Measurements from ENCODE around the gene SLC25A29. TPM values are rescaled to one million over a fixed set of nuclear protein-coding genes. Genes with fewer than 3 reads are reported as not detected.
"Not testable (repeated sequence)": the region's sequence is repeated elsewhere in the genome, so short reads cannot be mapped to it uniquely, and the experiment has no call there.

SLC25A29 gene
- total RNA-seq, 1 donor from 2014 or later = 15.9 TPM

DNA sequence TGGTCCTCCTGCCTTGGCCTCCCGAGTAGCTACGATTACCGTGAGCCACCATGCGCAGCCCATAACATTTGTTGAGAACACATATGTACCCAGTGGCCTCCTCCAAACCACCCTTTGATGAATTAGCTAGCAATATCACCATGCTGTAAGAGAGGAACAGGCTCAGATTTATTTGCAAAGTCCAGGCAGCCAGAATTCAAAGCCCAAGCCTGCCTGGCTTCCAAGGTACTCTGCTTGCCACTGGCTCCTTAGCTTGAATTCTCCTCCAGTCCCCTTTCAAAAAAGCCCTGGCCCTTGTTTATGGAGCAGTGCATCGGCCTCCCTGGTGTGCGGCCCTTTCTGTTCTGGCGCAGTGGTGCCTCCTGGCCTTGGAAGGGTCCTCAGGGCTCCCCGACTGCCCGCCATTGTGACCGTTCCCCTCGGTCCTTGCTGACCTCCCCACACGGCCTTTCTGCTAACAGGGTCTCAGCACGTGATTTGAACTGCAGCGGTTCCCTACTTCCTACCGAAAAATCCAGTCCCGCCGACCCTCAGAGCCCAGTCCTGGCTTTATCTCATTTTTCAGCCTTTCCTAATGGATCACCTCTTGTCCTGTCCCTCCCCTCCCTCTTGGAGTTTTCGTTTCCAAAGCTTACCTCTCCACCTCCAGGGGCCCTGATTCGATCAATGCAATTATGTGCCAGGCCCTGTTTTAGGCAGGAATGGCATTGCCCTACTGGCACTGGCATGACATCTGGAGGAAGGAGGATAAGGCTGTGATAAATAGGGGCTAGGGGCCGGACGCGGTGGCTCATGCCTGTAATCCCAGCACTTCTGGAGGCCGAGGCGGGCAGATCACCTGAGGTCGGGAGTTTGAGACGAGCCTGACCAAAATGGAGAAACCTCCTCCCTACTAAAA lies 22.0 kb downstream of the SLC25A29 start:
- DNase-seq (ENCODE audit: low spot score) = no peak
- intact Hi-C loops (cut with micrococcal nuclease) = no loop called here
- Mint-ChIP-seq H3K36me3 (ENCODE audit: low read depth) (peaks cover 6% of the 10 kb centered on the region), H3K9me3 (no peaks in the 10 kb centered on the region), H3K4me3 (peak overlapping the region; percentile 13), H3K4me1 (ENCODE audit: low read depth) (peaks cover 5% of the 10 kb centered on the region), H3K27ac (peak overlapping the region; percentile 31), H3K27me3 (ENCODE audit: insufficient read depth) (no peaks in the 10 kb centered on the region)

DNA sequence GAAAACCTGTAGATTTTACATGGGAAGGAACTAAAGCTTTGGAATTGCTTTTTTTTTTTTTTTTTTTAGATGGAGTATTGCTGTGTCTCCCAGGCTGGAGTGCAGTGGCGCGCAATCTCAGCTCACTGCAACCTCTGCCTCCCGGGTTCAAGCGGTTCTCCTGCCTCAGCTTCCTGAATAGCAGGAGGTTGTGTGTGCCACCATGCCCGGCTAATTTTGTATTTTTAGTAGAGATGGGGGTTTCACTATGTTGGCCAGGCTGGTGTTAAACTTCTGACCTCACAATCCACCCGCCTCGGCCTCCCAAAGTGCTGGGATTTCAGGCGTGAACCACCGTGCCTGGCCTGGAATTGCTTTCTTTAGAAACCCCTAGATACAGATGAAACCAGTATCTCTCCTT lies 22.8 kb downstream of the SLC25A29 start:
- H3K36me3 Mint-ChIP-seq (ENCODE audit: low read depth); H3K27me3 Mint-ChIP-seq (ENCODE audit: insufficient read depth); H3K4me3 Mint-ChIP-seq; intact Hi-C loops (cut with micrococcal nuclease); H3K27ac Mint-ChIP-seq; H3K9me3 Mint-ChIP-seq; DNase-seq (ENCODE audit: low spot score): not testable (repeated sequence)
- peaks cover 13% of the 10 kb centered on the region for H3K4me1 Mint-ChIP-seq (ENCODE audit: low read depth)

DNA sequence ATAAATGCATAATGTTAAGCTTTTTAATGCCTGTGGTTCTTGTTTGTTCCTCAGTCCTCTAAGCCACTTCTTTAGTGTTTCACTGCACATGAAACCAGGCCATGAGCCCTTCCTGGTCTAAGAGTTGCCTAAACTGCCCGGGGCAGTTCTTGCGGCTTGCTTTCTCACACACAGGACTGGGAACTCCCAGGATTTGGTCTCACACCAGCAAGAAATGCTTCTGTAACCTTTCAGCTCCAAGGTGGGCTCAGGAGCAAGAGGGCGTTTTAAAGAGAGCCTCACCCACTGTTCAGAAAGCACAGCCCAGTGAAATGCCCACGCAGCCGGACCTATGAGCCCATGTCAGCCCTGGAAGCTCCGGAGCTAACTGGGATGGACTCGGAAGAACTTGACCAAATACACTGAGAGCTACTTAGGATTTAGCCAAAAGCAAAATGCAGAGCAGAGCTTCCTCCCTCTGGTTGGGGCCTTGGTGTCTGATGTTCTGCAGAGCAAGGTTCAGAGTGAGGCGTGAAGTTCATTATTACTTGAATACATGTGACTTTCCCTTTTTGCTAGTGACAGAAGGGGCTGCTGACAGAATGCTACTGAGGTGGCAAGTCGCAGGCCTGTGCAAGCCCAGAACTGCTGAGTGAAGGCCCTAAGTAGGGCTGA lies 23.4 kb downstream of the SLC25A29 start:
- Mint-ChIP-seq H3K27me3 (ENCODE audit: insufficient read depth) (no peaks in the 10 kb centered on the region), H3K9me3 (no peaks in the 10 kb centered on the region), H3K27ac (peak overlapping the region; percentile 55), H3K4me3 (peak overlapping the region; percentile 15), H3K4me1 (ENCODE audit: low read depth) (peaks cover 17% of the 10 kb centered on the region), H3K36me3 (ENCODE audit: low read depth) (peaks cover 6% of the 10 kb centered on the region)
- intact Hi-C loops (cut with micrococcal nuclease) = no loop called here
- no peak for DNase-seq (ENCODE audit: low spot score)

DNA sequence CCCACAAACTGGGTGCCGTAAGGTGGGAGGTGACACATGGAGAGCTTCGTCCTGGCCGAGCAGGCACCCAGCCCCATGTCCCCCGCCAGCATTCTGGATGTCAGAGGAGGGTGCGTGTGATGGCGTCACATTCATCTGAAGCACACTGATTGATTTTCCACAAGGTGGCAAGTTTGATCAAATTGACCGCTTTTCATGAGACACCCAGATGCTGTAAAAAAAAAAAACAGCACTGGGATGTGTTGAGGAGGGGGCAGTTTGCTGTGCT lies 24.2 kb downstream of the SLC25A29 start:
- Mint-ChIP-seq H3K27me3 (ENCODE audit: insufficient read depth) (no peaks in the 10 kb centered on the region), H3K36me3 (ENCODE audit: low read depth) (peaks cover 9% of the 10 kb centered on the region), H3K4me3 (no peak overlapping the region), H3K9me3 (no peaks in the 10 kb centered on the region), H3K27ac (no peak overlapping the region), H3K4me1 (ENCODE audit: low read depth) (peaks cover 21% of the 10 kb centered on the region)
- intact Hi-C loops (cut with micrococcal nuclease) = no loop called here
- DNase-seq (ENCODE audit: low spot score) = no peak

DNA sequence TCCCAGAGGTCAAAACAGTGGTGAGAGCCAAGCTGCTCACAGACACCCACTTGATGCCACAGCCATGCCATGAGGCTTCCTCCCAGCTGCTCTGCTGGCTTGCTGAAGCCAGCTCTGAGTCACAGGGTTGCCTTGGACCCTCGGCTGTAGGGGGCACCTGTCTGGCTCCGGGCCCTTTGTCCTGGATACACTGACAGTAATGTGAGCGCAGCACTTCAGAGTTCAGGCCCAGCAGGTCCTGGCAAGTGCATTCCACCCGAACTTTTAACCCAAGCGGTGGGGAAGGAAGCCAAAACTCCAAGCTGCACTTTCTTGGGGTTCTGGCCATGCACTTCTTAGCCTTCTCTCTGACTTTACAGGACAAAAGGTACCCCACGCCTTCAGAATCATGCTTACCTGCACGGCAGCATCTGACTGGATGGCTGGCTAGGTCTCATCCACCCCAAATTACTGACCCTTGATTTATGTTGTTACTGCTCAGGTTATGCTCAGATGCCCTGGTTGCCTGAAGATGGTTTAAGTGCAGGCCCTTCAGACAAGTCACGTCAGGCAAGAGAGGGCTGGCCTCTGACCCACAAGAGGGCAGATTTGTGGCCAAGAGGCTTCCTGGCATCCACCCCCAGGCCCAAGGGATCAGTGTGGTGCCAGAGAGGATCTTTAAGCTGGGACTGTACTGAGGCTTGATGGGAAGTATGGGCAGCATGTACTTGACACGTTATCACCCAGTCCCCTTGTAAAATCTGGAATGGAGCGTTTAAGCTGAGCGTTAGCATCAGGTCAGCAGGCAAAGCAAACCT lies 24.8 kb downstream of the SLC25A29 start:
- H3K36me3 Mint-ChIP-seq (ENCODE audit: low read depth) = peaks cover 11% of the 10 kb centered on the region
- no peak for DNase-seq (ENCODE audit: low spot score)
- no peaks in the 10 kb centered on the region for H3K27me3 Mint-ChIP-seq (ENCODE audit: insufficient read depth)
- peak overlapping the region; percentile 12 for H3K27ac Mint-ChIP-seq
- no peak overlapping the region for H3K4me3 Mint-ChIP-seq
- H3K9me3 Mint-ChIP-seq = no peaks in the 10 kb centered on the region
- H3K4me1 Mint-ChIP-seq (ENCODE audit: low read depth) = peaks cover 21% of the 10 kb centered on the region
- intact Hi-C loops (cut with micrococcal nuclease) = no loop called here

DNA sequence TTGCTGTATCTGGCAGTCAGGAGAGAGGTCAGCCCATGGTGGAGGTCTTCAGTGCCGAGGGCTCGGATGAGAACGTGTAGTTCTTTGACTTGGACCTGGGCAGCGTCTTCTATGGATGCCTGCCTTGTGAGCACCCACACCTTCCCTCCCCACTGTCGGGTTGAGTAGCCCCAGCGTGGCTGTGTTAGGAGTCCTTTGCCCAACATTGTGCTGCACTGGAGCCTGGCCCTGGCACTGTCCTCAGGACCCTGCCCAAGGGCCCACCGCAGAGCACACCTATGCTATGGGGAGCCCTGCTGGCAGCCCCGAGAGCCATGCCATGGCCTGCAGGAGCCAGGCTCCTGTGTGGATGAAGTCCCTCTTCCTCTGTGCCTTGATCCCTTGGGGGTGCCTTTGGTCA lies 26.7 kb downstream of the SLC25A29 start:
- intact Hi-C loops (cut with micrococcal nuclease) = no loop called here
- Mint-ChIP-seq H3K36me3 (ENCODE audit: low read depth) (peaks cover 20% of the 10 kb centered on the region), H3K4me3 (no peak overlapping the region), H3K27me3 (ENCODE audit: insufficient read depth) (no peaks in the 10 kb centered on the region), H3K4me1 (ENCODE audit: low read depth) (peaks cover 24% of the 10 kb centered on the region), H3K9me3 (no peaks in the 10 kb centered on the region), H3K27ac (no peak overlapping the region)
- no peak for DNase-seq (ENCODE audit: low spot score)

DNA sequence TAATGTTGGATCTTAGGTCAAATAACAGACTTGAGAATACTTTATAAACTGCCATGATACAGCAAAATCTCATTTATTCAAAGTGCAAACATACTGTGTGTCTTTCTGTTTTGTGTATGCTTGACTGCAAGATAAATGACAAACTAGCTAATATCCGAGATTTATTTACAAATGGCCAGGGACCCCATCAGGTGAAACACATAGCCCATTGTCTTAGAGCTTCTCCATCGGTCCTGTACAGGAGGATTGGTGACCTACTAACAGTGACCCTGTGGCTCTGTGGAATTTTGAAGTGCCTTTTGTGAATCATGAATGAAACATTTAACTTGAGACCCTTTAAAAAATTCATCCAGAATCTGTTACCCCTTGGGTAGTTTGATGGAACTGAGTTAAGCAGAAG lies 27.1 kb downstream of the SLC25A29 start:
- no peak overlapping the region for H3K27ac Mint-ChIP-seq

DNA sequence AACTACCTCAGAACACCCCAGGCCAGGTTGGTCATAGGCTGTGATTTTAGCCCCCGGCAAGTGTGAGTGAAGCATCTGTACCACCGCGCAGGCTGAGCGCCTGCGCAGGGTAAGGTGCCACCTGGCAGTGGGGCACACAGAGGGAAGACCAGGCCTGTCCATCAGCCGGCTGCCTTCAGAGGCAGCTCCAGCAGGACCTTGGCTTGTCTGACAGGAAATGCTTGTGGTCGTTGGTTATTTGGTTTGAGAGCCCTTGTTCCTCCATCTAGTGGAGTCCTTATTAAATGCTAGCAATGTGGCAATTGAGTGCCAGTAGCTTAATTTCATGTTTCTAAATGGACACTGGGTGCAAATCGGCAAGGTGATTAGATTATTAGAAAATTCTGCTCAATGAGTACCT lies 27.5 kb downstream of the SLC25A29 start:
- H3K9me3 Mint-ChIP-seq = no peaks in the 10 kb centered on the region
- no peak overlapping the region for H3K4me3 Mint-ChIP-seq
- no peak overlapping the region for H3K27ac Mint-ChIP-seq
- peaks cover 20% of the 10 kb centered on the region for H3K36me3 Mint-ChIP-seq (ENCODE audit: low read depth)
- H3K27me3 Mint-ChIP-seq (ENCODE audit: insufficient read depth) = no peaks in the 10 kb centered on the region
- intact Hi-C loops (cut with micrococcal nuclease) = no loop called here
- peaks cover 24% of the 10 kb centered on the region for H3K4me1 Mint-ChIP-seq (ENCODE audit: low read depth)
- DNase-seq (ENCODE audit: low spot score) = no peak

More for the DNA sequence above, 27.1 kb downstream of the SLC25A29 start:
- Mint-ChIP-seq H3K4me3 (no peak overlapping the region), H3K36me3 (ENCODE audit: low read depth) (peaks cover 20% of the 10 kb centered on the region), H3K27me3 (ENCODE audit: insufficient read depth) (no peaks in the 10 kb centered on the region), H3K4me1 (ENCODE audit: low read depth) (peaks cover 24% of the 10 kb centered on the region), H3K9me3 (no peaks in the 10 kb centered on the region)
- intact Hi-C loops (cut with micrococcal nuclease) = no loop called here
- no peak for DNase-seq (ENCODE audit: low spot score)

DNA sequence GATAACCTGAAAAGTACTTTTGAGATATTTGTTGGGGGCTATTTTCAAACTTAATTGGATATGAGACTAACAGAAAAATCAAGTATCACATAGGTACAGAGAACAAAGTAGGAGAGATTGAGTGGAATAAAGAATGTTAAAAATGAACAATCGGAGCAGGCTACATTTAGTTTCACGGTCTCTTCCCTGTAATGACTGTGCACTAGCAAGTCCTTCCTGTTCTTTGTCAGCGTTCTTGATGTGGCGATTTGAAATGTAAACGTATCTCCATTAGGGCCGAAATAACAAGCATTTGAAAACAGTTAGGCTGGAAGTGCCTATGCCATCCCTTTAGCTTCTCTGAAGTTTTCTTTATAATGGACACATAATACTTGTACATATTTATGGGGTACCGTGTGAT lies 31.0 kb downstream of the SLC25A29 start:
- Mint-ChIP-seq H3K27ac (peak overlapping the region; percentile 8), H3K4me1 (ENCODE audit: low read depth) (peaks cover 24% of the 10 kb centered on the region), H3K27me3 (ENCODE audit: insufficient read depth) (no peaks in the 10 kb centered on the region), H3K36me3 (ENCODE audit: low read depth) (peaks cover 16% of the 10 kb centered on the region), H3K9me3 (no peaks in the 10 kb centered on the region), H3K4me3 (no peak overlapping the region)
- intact Hi-C loops (cut with micrococcal nuclease) = no loop called here
- no peak for DNase-seq (ENCODE audit: low spot score)

DNA sequence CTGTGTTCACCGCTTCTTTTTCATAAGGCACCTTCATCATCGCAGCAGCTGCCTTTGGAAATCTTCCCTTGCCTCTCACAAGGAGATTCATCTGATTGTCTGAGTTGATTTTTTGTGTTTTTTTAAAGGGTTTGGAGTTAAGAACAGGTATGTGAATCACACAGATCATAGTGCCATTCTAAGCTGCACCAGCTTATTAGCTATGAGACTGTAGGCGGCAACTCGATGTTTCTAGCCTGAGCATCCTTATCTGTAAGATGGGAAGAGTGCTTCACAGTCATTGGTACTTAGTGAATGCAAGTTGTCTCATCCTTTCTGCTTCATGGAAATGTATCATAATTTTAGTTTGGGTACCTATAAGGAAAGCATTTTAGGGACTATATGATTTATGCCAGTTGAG lies 32.0 kb downstream of the SLC25A29 start:
- no peak overlapping the region for H3K4me3 Mint-ChIP-seq
- no peak overlapping the region for H3K27ac Mint-ChIP-seq
- intact Hi-C loops (cut with micrococcal nuclease) = no loop called here
- no peaks in the 10 kb centered on the region for H3K9me3 Mint-ChIP-seq
- no peaks in the 10 kb centered on the region for H3K27me3 Mint-ChIP-seq (ENCODE audit: insufficient read depth)
- DNase-seq (ENCODE audit: low spot score) = no peak
- peaks cover 14% of the 10 kb centered on the region for H3K36me3 Mint-ChIP-seq (ENCODE audit: low read depth)
- H3K4me1 Mint-ChIP-seq (ENCODE audit: low read depth) = peaks cover 24% of the 10 kb centered on the region

DNA sequence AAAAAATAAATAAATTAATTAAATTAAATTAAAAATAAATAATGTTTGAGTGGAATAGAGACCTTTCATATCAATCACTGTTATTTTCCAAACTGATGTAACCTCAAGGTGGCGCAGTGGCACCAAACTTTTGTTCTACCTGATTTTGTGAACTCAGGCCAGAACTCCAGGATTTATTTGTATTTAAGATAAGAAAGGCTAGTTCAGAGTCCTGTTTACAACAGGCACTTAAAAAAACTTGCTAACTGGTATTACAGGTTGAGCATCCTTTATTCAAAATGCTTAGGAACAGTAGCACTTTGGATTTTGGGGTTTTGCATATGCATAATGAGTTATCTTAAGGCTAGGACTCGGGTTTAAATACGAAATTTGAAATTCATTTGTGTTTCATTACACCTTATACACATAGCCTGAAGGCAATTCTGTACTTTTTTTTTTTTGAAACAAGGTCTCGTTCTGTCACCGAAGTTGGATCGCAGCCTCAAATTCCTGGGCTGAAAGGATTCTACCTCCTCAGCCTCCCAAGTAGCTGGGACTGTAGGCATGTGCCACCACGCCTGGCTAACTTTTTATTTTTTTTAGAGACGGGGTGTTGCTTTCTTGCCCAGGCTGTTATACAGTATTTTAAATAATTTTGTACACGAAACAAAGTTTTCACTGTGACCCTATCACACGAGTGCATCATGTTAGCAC lies 34.9 kb downstream of the SLC25A29 start:
- H3K27me3 Mint-ChIP-seq (ENCODE audit: insufficient read depth) = no peaks in the 10 kb centered on the region
- H3K4me3 Mint-ChIP-seq = no peak overlapping the region
- peaks cover 10% of the 10 kb centered on the region for H3K36me3 Mint-ChIP-seq (ENCODE audit: low read depth)
- DNase-seq (ENCODE audit: low spot score) = no peak
- intact Hi-C loops (cut with micrococcal nuclease) = no loop called here
- no peak overlapping the region for H3K27ac Mint-ChIP-seq
- H3K9me3 Mint-ChIP-seq = no peaks in the 10 kb centered on the region
- H3K4me1 Mint-ChIP-seq (ENCODE audit: low read depth) = peaks cover 16% of the 10 kb centered on the region

DNA sequence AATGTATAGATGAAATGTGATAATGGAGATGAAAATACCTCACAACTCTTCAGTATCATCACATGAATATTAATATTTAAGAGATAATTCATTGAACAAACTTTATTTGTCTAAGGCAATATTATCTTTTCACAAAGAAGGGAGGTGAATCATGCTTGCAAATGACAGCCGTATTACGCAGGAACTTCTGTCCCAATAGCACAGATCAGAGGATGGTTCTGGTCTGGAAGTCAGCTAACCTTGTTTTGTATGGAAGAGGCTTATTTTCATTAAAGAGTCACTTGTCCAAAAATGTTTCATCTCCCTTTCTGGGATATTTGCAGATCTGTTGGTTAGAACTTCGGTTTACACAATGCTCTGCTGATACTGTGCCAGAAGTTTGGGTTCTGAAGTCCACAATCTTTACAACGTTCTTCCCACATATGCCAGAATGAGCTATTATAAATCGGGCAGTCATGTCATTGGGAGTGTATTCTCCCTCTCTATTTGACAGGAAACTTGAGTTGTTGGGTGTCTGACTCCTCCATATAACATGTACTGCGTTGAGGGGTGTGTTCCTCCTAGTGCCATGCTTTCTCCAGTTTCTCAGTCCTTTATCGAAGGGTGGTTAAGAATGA lies 37.5 kb downstream of the SLC25A29 start:
- Mint-ChIP-seq H3K9me3 (no peaks in the 10 kb centered on the region), H3K27ac (no peak overlapping the region), H3K27me3 (ENCODE audit: insufficient read depth) (no peaks in the 10 kb centered on the region), H3K4me3 (no peak overlapping the region), H3K4me1 (ENCODE audit: low read depth) (peaks cover 27% of the 10 kb centered on the region), H3K36me3 (ENCODE audit: low read depth) (peaks cover 10% of the 10 kb centered on the region)
- intact Hi-C loops (cut with micrococcal nuclease) = no loop called here
- no peak for DNase-seq (ENCODE audit: low spot score)

Data from activated T-helper 1 cell treated with anti-CD3 and anti-CD28 coated beads, Interleukin-12 subunit alpha, Interleukin-12 subunit beta, Interleukin-2, Interleukin-4 antibody, amounts not matched to agents 30 ng/mL and 10 ng/mL and 1 ng/mL, durations not matched to agents 14 hours and 24 hours and 36 hours (primary cell).